Gastroesophageal sphincter (tissue), 3 donors: ENCODE measurements around the gene NT5M.
"Not testable (repeated sequence)": the region's sequence is repeated elsewhere in the genome, so short reads cannot be mapped to it uniquely, and the experiment has no call there.

Source experiments
- CTCF ChIP-seq, 4 experiments: fragments of 200-600 bp in 2 of 4; fragments of 450-650 bp in 2 of 4; sonication (generic) in 1 of 4; IDR thresholded peaks; one replicate each; pipeline ENCODE4 v1.5.1; 2017 to 2019; ENCODE audit warnings: antibody characterized with exemption in 4 of 4, mild to moderate bottlenecking in 2 of 4, moderate library complexity in 2 of 4
- POLR2AphosphoS5 ChIP-seq: sonication (generic); formaldehyde crosslinking; IDR thresholded peaks from one replicate; pipeline ENCODE4 v1.6.1; 2017; ENCODE audit warnings: antibody characterized with exemption

GRCh38 chr17:17383431-17384290 lies 80.5 kb downstream of the NT5M start:
- not testable (repeated sequence) for TF ChIP-seq POLR2AphosphoS5; CTCF (IDR thresholded peaks at IDR 0.05)
